ENCODE measurements around the gene DEFB110. TPM values are rescaled to one million over a fixed set of nuclear protein-coding genes. Genes with fewer than 3 reads are reported as not detected.
A peak's percentile ranks its signal among the peaks of the same experiment; 100 is the strongest.

Gene DEFB110
- not detected in 2 replicates for total RNA-seq (2014; rRNA removed; shearing (Covaris generic))

- H3K36me3 ChIP-seq: no peaks in the 10 kb centered on the region
- H3K4me3 ChIP-seq: no peak within 1 kb of the TSS
- H3K27me3 ChIP-seq (replicated peaks): no peaks in the 10 kb centered on the region
- no peak within 1 kb of the TSS for H3K27ac ChIP-seq
- no peak for DNase-seq (ENCODE audit: low read depth in 1 of 2, low spot score in 2 of 2)
- no peaks in the 10 kb centered on the region for H3K4me1 ChIP-seq (replicated peaks)
- H3K9me3 ChIP-seq (replicated peaks): no peaks in the 10 kb centered on the region
These were observed at the start of gene DEFB110 for GRCh38 chr6:50021894-50022293. Gene DEFB110 (minus strand): TSS chr6:50021994. CDS start chr6:50021935, 59 bp downstream.

- no peak for DNase-seq (ENCODE audit: low read depth in 1 of 2, low spot score in 2 of 2)
- Histone ChIP-seq H3K27ac (no peak overlapping the region), H3K4me3 (no peak overlapping the region), H3K9me3 (replicated peaks) (no peaks in the 10 kb centered on the region), H3K36me3 (no peaks in the 10 kb centered on the region), H3K27me3 (replicated peaks) (peaks cover 3% of the 10 kb centered on the region; the same call in 1 of the 2 replicates), H3K4me1 (replicated peaks) (no peaks in the 10 kb centered on the region)
These were observed 48.3 kb upstream of the DEFB110 start for GRCh38 chr6:50070101-50070500.

GRCh38 chr6:50062051-50062450 is 40.3 kb upstream of the DEFB110 start:
- H3K9me3 ChIP-seq (replicated peaks): no peaks in the 10 kb centered on the region
- DNase-seq (ENCODE audit: low read depth in 1 of 2, low spot score in 2 of 2): peak in 1 of 2 experiments; percentile 3
- H3K27me3 ChIP-seq (replicated peaks): no peaks in the 10 kb centered on the region
- no peak overlapping the region for H3K4me3 ChIP-seq
- H3K36me3 ChIP-seq: no peaks in the 10 kb centered on the region
- H3K4me1 ChIP-seq (replicated peaks): no peaks in the 10 kb centered on the region
- H3K27ac ChIP-seq: no peak overlapping the region

- DNase-seq (ENCODE audit: low read depth in 1 of 2, low spot score in 2 of 2): no peak
- no peak overlapping the region for H3K27ac ChIP-seq
- H3K9me3 ChIP-seq (replicated peaks): no peaks in the 10 kb centered on the region
- H3K27me3 ChIP-seq (replicated peaks): no peaks in the 10 kb centered on the region
- no peaks in the 10 kb centered on the region for H3K36me3 ChIP-seq
- no peak overlapping the region for H3K4me3 ChIP-seq
- H3K4me1 ChIP-seq (replicated peaks): no peaks in the 10 kb centered on the region
These were observed 34.4 kb upstream of the DEFB110 start for GRCh38 chr6:50056242-50056641.

- H3K27me3 ChIP-seq (replicated peaks): no peaks in the 10 kb centered on the region
- DNase-seq (ENCODE audit: low read depth in 1 of 2, low spot score in 2 of 2): no peak
These were observed 28.0 kb upstream of the DEFB110 start, which contains the start of gene DEFB112 for GRCh38 chr6:50049829-50050228. Gene DEFB112 (minus strand): TSS chr6:50049929. CDS start chr6:50049869, 60 bp downstream.

GRCh38 chr6:50047026-50047425 is 25.2 kb upstream of the DEFB110 start:
- no peaks in the 10 kb centered on the region for H3K36me3 ChIP-seq
- no peaks in the 10 kb centered on the region for H3K4me1 ChIP-seq (replicated peaks)
- H3K4me3 ChIP-seq: no peak overlapping the region
- DNase-seq (ENCODE audit: low read depth in 1 of 2, low spot score in 2 of 2): no peak
- no peaks in the 10 kb centered on the region for H3K9me3 ChIP-seq (replicated peaks)
- no peak overlapping the region for H3K27ac ChIP-seq
- no peaks in the 10 kb centered on the region for H3K27me3 ChIP-seq (replicated peaks)

More at GRCh38 chr6:50049829-50050228, 28.0 kb upstream of the DEFB110 start, which contains the start of gene DEFB112:
- Histone ChIP-seq H3K4me1 (replicated peaks) (no peaks in the 10 kb centered on the region), H3K27ac (no peak within 1 kb of the TSS), H3K4me3 (no peak within 1 kb of the TSS), H3K36me3 (no peaks in the 10 kb centered on the region), H3K9me3 (replicated peaks) (no peaks in the 10 kb centered on the region)

GRCh38 chr6:50030777-50031562 is 9.2 kb upstream of the DEFB110 start:
- H3K27ac ChIP-seq: no peak overlapping the region
- no peaks in the 10 kb centered on the region for H3K4me1 ChIP-seq (replicated peaks)
- no peaks in the 10 kb centered on the region for H3K36me3 ChIP-seq
- H3K4me3 ChIP-seq: no peak overlapping the region
- no peaks in the 10 kb centered on the region for H3K9me3 ChIP-seq (replicated peaks)
- no peaks in the 10 kb centered on the region for H3K27me3 ChIP-seq (replicated peaks)
- no peak for DNase-seq (ENCODE audit: low read depth in 1 of 2, low spot score in 2 of 2)

GRCh38 chr6:50030350-50030749 is 8.6 kb upstream of the DEFB110 start:
- no peak overlapping the region for H3K27ac ChIP-seq
- no peaks in the 10 kb centered on the region for H3K36me3 ChIP-seq
- no peaks in the 10 kb centered on the region for H3K9me3 ChIP-seq (replicated peaks)
- no peaks in the 10 kb centered on the region for H3K27me3 ChIP-seq (replicated peaks)
- no peaks in the 10 kb centered on the region for H3K4me1 ChIP-seq (replicated peaks)
- no peak for DNase-seq (ENCODE audit: low read depth in 1 of 2, low spot score in 2 of 2)
- no peak overlapping the region for H3K4me3 ChIP-seq

GRCh38 chr6:50025258-50025657 is 3.5 kb upstream of the DEFB110 start:
- no peaks in the 10 kb centered on the region for H3K27me3 ChIP-seq (replicated peaks)
- H3K4me3 ChIP-seq: no peak overlapping the region
- no peaks in the 10 kb centered on the region for H3K4me1 ChIP-seq (replicated peaks)
- H3K36me3 ChIP-seq: no peaks in the 10 kb centered on the region
- no peaks in the 10 kb centered on the region for H3K9me3 ChIP-seq (replicated peaks)
- no peak for DNase-seq (ENCODE audit: low read depth in 1 of 2, low spot score in 2 of 2)
- H3K27ac ChIP-seq: no peak overlapping the region

GRCh38 chr6:50007819-50008218 is 14.0 kb downstream of the DEFB110 start:
- Histone ChIP-seq H3K4me1 (replicated peaks) (no peaks in the 10 kb centered on the region), H3K9me3 (replicated peaks) (no peaks in the 10 kb centered on the region)
- DNase-seq (ENCODE audit: low read depth in 1 of 2, low spot score in 2 of 2): no peak

GRCh38 chr6:50003139-50003538 is 18.7 kb downstream of the DEFB110 start:
- Histone ChIP-seq H3K9me3 (replicated peaks) (no peaks in the 10 kb centered on the region), H3K4me3 (no peak overlapping the region), H3K27ac (no peak overlapping the region), H3K27me3 (replicated peaks) (no peaks in the 10 kb centered on the region), H3K36me3 (no peaks in the 10 kb centered on the region), H3K4me1 (replicated peaks) (no peaks in the 10 kb centered on the region)
- no peak for DNase-seq (ENCODE audit: low read depth in 1 of 2, low spot score in 2 of 2)

More at GRCh38 chr6:50007819-50008218, 14.0 kb downstream of the DEFB110 start:
- Histone ChIP-seq H3K27me3 (replicated peaks) (no peaks in the 10 kb centered on the region), H3K4me3 (no peak overlapping the region), H3K27ac (no peak overlapping the region), H3K36me3 (no peaks in the 10 kb centered on the region)

GRCh38 chr6:49995278-49995677 is 26.5 kb downstream of the DEFB110 start:
- DNase-seq (ENCODE audit: low read depth in 1 of 2, low spot score in 2 of 2): no peak
- H3K27ac ChIP-seq: no peak overlapping the region
- H3K9me3 ChIP-seq (replicated peaks): no peaks in the 10 kb centered on the region
- H3K36me3 ChIP-seq: no peaks in the 10 kb centered on the region
- no peak overlapping the region for H3K4me3 ChIP-seq
- H3K27me3 ChIP-seq (replicated peaks): no peaks in the 10 kb centered on the region; the same call in 1 of the 2 replicates
- no peaks in the 10 kb centered on the region for H3K4me1 ChIP-seq (replicated peaks)

GRCh38 chr6:49988900-49989299 is 32.9 kb downstream of the DEFB110 start:
- no peak overlapping the region for H3K27ac ChIP-seq
- H3K36me3 ChIP-seq: no peaks in the 10 kb centered on the region
- no peak overlapping the region for H3K4me3 ChIP-seq
- no peak for DNase-seq (ENCODE audit: low read depth in 1 of 2, low spot score in 2 of 2)
- H3K27me3 ChIP-seq (replicated peaks): no peaks in the 10 kb centered on the region; the same call in 1 of the 2 replicates
- H3K4me1 ChIP-seq (replicated peaks): no peaks in the 10 kb centered on the region
- no peaks in the 10 kb centered on the region for H3K9me3 ChIP-seq (replicated peaks)

- H3K27ac ChIP-seq: no peak overlapping the region
- H3K27me3 ChIP-seq (replicated peaks): no peaks in the 10 kb centered on the region
- H3K4me3 ChIP-seq: no peak overlapping the region
- no peak for DNase-seq (ENCODE audit: low read depth in 1 of 2, low spot score in 2 of 2)
- H3K36me3 ChIP-seq: no peaks in the 10 kb centered on the region
- no peaks in the 10 kb centered on the region for H3K4me1 ChIP-seq (replicated peaks)
- H3K9me3 ChIP-seq (replicated peaks): no peaks in the 10 kb centered on the region
These were observed 34.0 kb downstream of the DEFB110 start for GRCh38 chr6:49987749-49988148.
